Measurements from ENCODE around the gene CPNE4. TPM values are rescaled to one million over a fixed set of nuclear protein-coding genes. Genes with fewer than 3 reads are reported as not detected.

CPNE4 gene
- total RNA-seq, 1 donor, result not detected

GRCh38 chr3:131636266-131636775 is 398.5 kb downstream of the CPNE4 start:
- no peak for DNase-seq (ENCODE audit: low read depth)
- TF ChIP-seq CTCF (IDR thresholded peaks at IDR 0.05; ENCODE audit: insufficient read depth, low read length), result no peak
- H3K4me3 ChIP-seq (ENCODE audit: low read depth, low read length), result no peak overlapping the region

DNA sequence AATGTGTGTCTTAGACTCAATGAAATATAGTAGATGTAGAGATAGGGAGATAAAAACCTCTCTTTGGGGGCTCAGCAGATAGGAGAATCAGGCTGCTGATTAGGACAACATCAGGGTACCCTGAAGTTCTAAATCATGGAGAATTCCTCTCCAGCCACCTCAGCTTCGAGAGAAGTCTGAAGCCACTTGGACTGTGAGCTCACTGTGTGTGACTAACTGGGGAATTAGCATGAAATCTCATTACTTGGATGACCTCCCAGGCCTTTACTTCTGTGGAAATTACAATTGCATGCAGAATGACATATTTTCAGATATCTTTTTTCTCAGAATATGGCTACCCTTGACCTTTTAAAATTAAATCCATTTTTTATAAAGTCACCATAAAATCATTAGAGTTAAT is 404.0 kb downstream of the CPNE4 start:
- DNase-seq (ENCODE audit: low read depth), result peak; percentile 4
- no peak for TF ChIP-seq CTCF (IDR thresholded peaks at IDR 0.05; ENCODE audit: insufficient read depth, low read length)
- H3K4me3 ChIP-seq (ENCODE audit: low read depth, low read length), result no peak overlapping the region

GRCh38 chr3:131630097-131630496 is 404.7 kb downstream of the CPNE4 start:
- DNase-seq (ENCODE audit: low read depth), result peak; percentile 4
- no peak overlapping the region for H3K4me3 ChIP-seq (ENCODE audit: low read depth, low read length)
- no peak for TF ChIP-seq CTCF (IDR thresholded peaks at IDR 0.05; ENCODE audit: insufficient read depth, low read length)

- no peak overlapping the region for H3K4me3 ChIP-seq (ENCODE audit: low read depth, low read length)
- no peak for DNase-seq (ENCODE audit: low read depth)
- TF ChIP-seq CTCF (IDR thresholded peaks at IDR 0.05; ENCODE audit: insufficient read depth, low read length), result no peak
These were observed 411.4 kb downstream of the CPNE4 start for GRCh38 chr3:131623431-131623830.

GRCh38 chr3:131622726-131623125 is 412.1 kb downstream of the CPNE4 start:
- no peak for DNase-seq (ENCODE audit: low read depth)
- TF ChIP-seq CTCF (IDR thresholded peaks at IDR 0.05; ENCODE audit: insufficient read depth, low read length), result no peak
- no peak overlapping the region for H3K4me3 ChIP-seq (ENCODE audit: low read depth, low read length)

DNA sequence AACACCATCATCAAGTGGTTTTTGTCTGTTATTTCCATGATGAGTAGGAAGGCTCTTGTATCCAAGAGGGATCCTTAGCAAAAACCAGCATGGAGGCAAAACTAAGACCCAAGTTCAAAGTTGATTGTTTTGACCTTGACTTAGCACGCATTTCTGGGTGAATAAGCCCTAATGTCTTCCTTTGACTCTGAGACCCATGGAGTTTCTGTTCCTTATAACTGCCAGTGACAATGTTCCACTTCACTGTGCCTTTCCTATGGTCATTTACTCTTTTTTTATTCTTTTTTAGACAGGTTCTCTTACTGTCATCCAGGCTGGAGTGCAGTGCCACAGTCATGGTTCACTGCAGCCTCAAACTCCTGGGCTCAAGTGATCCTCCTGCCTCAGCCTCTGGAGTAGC is 413.8 kb downstream of the CPNE4 start:
- no peak for DNase-seq (ENCODE audit: low read depth)
- H3K4me3 ChIP-seq (ENCODE audit: low read depth, low read length), result no peak overlapping the region
- no peak for TF ChIP-seq CTCF (IDR thresholded peaks at IDR 0.05; ENCODE audit: insufficient read depth, low read length)

DNA sequence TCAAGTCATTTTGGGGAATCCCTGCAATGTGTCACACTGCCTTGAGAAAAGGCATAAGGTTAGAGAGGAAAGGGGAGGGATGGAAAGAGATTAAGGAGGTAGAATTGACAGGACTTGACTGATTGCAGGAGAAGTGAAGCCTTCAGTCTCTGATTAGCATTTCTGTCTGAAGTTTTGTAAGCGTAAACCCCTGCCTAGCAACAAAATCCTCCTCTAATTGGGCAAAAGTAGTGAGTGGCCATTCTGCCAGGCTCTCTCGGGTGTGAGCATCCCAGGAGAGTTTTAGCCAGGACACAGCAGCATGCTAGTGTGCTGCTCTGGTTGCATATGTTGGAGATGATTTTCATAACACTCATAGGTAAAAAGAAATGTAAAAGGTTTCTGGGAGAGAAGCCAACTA is 415.0 kb downstream of the CPNE4 start:
- TF ChIP-seq CTCF (IDR thresholded peaks at IDR 0.05; ENCODE audit: insufficient read depth, low read length), result no peak
- DNase-seq (ENCODE audit: low read depth), result no peak
- H3K4me3 ChIP-seq (ENCODE audit: low read depth, low read length), result no peak overlapping the region
